DOHH2 (cell line): Measurements from ENCODE around the gene CDC42SE2.

ENCODE experiments used
- EZH2phosphoT487 ChIP-seq: fragments of 200-600 bp; sonication (generic); IDR thresholded peaks from 2 replicates; pipeline ENCODE4 v1.6.1; 2017; ENCODE audit warnings: borderline replicate concordance, mild to moderate bottlenecking, antibody characterized with exemption, low read length, moderate library complexity, mixed read lengths
- TF ChIP-seq, protein P1 (sequence below): fragments of 200-600 bp; sonication (generic); IDR thresholded peaks from one replicate; pipeline ENCODE4 v1.5.1; 2014; ENCODE audit warnings: antibody characterized with exemption, mild to moderate bottlenecking, low read depth, low read length; ENCODE audit not compliant: poor library complexity, severe bottlenecking

DNA sequence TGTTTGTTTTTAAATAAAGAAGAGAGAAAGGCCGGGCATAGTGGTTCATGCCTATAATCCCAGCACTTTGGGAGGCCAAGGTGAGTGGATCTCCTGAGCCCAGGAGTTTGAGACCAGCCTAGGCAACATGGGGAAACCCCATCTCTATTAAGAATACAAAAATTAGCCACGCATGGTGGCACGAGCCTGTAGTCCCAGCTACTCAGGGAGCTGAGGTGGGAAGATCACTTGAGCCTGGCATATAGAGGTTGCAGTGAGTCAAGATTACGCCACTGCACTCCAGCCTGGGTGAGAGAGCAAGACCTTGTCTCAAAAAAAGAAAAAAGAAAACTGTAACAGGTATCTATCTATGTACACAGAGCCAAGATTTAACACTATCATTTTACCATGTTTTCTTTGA, 34.2 kb upstream of the CDC42SE2 start:
- TF ChIP-seq, protein P1, sequence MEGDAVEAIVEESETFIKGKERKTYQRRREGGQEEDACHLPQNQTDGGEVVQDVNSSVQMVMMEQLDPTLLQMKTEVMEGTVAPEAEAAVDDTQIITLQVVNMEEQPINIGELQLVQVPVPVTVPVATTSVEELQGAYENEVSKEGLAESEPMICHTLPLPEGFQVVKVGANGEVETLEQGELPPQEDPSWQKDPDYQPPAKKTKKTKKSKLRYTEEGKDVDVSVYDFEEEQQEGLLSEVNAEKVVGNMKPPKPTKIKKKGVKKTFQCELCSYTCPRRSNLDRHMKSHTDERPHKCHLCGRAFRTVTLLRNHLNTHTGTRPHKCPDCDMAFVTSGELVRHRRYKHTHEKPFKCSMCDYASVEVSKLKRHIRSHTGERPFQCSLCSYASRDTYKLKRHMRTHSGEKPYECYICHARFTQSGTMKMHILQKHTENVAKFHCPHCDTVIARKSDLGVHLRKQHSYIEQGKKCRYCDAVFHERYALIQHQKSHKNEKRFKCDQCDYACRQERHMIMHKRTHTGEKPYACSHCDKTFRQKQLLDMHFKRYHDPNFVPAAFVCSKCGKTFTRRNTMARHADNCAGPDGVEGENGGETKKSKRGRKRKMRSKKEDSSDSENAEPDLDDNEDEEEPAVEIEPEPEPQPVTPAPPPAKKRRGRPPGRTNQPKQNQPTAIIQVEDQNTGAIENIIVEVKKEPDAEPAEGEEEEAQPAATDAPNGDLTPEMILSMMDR: no peak
- TF ChIP-seq EZH2phosphoT487: no peak
